ENCODE data around the gene S100A11.
"Not testable (repeated sequence)": the region's sequence is repeated elsewhere in the genome, so short reads cannot be mapped to it uniquely, and the experiment has no call there.

S100A11 gene

DNA sequence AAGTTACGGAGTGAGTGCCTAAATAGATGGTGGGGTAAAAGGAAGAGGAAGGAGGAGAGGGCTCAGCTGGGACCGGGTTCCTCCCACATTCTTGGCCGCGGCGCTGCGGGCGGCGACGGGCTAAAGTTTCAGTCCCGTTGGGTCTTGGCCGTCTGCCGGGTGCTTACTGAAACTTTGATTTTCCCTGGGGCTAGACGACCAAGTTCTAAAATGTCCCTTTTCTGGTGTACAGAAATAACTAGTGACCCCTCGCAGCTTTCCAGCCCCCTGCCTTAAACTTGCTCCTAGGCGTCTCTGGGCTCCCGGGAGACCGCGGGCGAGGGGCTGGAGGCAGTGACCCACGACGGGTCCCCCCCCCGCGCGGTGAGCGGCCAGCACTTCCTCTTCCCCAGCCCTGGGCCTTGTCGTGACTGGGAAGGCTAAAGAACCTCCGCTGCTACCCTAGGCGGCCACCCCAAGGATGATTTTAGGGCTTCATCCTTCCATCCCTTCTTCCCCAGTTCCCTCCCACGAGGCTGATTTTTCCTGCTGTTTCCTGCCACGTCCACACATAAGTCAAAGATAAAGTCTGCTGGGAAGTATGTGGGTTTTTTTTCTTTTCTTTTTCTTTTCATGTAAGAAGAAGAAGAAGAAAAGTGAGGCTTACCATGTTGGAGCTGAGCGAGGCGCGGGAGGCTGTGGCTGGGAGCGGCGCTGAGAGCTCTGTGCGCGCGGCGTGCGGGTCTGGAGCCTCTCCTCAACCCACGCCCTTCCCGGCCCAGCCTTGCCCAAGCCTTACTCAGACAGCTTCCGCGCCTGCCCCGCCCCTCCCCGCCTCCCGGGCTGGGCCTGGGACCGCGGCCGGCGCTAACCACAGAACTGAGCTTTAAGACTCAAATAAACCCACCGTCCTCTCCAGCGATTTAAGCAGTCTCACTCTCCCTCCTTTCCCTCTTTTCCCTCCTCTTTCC, at the start of gene S100A11:
Gene S100A11 (minus strand): TSS at position 738 of the 950 bp plus-strand sequence. CDS start 89 bp downstream, at position 649.
- DNase-seq: peak; percentile 54 to 66

DNA sequence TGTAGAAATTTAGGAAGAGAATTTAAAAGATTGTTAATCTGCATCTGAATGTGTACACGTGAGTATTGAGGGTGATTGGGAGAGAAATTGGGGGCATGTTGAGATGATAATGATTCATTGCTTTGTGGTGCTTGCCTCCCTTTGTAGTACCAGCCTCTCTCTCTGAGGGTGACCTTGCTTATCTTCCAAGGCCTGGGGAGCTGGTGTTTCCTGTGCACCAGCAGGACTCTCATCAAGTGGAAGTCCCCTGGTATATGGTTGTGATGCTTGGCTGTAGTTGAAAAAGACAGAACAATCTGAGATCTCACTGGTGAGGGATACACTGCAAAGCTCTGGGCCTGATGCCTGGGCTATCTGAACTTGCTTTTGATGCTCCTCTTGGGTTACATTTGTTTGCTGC, 48.0 kb upstream of the S100A11 start:
- DNase-seq: no peak

- DNase-seq: not testable (repeated sequence)
Measured at GRCh38 chr1:152081026-152081425, 44.2 kb upstream of the S100A11 start.

DNA sequence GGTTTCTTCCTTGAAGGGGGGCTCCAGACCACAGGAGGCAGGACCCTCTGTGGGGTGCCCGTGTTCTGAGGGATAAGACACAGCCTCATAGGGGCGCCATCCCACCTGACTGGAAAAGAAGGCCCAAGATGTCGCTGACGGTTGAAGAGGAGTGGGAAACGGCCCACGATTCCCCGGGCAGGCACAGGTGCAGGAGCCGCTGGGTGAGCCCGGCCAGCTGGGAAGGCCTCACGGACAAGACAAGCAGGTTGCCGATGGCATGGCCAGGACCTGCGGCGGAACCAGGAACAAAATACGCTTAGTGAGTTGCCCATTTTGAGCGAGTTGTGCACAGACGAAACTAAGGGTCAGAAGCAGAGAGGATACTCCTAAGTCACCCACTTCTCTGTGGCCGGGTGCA, 43.7 kb upstream of the S100A11 start:
- DNase-seq: not testable (repeated sequence)

GRCh38 chr1:152078831-152079441, 42.1 kb upstream of the S100A11 start:
- no peak for DNase-seq

GRCh38 chr1:152072311-152072710, 35.5 kb upstream of the S100A11 start:
- DNase-seq: no peak

GRCh38 chr1:152071123-152071522, 34.3 kb upstream of the S100A11 start:
- no peak for DNase-seq

DNA sequence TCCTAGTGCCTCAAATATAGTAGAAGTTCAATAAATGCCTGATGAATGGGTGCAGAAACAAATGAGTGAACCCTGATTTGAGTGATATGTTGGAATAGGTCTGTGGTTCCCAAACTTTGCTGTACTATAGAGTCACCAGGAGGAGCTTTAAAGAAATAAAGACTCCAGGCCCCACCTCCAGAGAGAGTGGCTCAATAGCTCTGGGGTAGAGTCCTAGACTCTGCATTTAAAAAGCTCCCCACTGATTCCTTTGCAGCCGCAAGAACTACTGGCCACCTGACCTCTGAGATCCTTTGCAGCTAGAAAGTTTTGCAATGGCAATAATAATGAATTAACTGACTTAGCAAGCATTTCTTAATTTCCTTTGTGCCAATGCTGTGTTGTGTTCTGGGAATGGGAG, 31.1 kb upstream of the S100A11 start:
- DNase-seq: no peak

- DNase-seq: peak; percentile 87 to 90
Measured at GRCh38 chr1:152067150-152067549, 30.3 kb upstream of the S100A11 start.

GRCh38 chr1:152061952-152062351, 25.1 kb upstream of the S100A11 start:
- no peak for DNase-seq

GRCh38 chr1:152053375-152053774, 16.6 kb upstream of the S100A11 start:
- DNase-seq: no peak

DNA sequence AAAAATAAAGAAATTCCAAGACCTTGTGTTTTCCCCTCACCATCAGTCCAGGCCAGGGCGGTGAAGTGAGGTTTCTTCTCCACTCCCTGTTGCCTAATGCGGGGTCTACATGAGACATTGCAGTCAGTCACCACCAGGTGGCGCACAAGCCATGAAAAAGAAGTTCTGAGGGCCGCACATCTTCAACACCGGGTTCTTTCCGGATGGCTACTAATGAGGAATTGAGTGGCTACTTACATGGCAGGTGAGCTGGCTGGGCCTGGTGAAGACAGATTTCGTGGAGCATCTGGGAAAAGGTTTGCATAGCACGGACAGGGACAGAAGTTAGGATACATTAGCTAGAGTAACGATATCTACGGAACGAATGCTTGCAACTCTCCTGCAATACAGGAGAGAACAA, 15.8 kb upstream of the S100A11 start:
- peak; percentile 67 to 69 for DNase-seq

- peak; percentile 58 to 62 for DNase-seq
Measured at GRCh38 chr1:152050886-152051675, 14.3 kb upstream of the S100A11 start.

DNA sequence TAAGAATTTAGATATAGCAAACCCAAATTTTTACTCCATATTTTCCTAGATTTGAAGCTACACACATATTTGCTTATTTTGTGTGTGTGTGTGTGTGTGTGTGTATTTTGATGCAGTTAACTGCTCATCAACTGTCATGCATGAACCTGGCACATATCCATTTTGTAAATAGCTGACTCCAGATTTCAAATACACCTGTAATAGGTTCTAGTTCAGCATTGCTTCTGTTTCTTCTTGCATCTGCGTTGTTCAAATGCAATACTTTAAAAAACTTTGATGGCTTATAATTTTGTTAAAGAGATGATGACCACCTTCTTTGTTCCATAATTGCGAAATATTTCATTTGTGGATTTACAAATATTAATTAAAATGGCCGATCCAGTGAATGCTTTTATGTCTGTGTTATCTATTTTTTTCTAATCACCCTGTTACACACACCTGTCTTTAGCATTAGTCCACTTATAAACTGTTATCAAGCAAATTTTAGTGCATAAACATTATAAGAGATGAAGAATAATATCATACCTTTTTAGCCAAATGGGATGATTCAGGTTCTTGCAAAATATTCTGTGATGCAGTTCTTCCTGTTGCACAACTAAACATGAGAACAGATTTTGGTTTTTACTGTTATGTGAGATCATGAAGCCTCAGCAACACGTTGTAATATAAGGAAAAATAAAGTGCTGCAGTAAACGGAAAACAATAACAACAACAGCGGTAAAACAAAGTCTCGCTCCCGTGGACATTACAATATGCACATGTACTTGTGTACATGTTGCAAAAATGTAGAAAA, 12.7 kb upstream of the S100A11 start:
- DNase-seq: peak; percentile 24 to 42

DNA sequence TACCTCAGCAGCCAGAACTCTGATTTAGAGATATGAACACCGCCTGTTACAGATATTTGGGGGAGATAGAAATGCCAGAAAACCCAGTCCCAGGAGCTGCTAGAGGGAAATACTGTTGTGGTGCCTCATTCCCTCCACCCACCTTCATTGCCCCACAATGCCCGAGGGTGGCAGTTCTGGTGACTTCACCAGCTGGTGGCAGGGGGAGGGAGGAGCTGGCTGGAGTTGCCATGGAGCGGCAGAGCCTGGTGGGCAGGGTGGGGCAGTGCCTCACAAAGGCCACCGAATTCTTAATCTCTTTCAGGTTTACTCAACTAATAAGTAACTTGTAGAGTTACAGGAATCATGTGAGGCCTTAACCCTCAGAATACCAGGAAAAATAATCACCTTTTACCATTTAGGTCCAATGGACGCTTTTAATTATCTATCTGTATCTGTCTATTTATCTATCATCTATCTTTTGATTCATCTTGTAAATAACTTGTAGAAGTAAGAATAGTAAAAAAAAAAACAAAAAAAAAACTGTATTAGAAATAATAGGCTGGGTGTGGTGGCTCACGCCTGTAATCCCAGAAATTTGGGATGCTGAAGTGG, 11.7 kb upstream of the S100A11 start:
- DNase-seq: peak; percentile 88 to 89

DNA sequence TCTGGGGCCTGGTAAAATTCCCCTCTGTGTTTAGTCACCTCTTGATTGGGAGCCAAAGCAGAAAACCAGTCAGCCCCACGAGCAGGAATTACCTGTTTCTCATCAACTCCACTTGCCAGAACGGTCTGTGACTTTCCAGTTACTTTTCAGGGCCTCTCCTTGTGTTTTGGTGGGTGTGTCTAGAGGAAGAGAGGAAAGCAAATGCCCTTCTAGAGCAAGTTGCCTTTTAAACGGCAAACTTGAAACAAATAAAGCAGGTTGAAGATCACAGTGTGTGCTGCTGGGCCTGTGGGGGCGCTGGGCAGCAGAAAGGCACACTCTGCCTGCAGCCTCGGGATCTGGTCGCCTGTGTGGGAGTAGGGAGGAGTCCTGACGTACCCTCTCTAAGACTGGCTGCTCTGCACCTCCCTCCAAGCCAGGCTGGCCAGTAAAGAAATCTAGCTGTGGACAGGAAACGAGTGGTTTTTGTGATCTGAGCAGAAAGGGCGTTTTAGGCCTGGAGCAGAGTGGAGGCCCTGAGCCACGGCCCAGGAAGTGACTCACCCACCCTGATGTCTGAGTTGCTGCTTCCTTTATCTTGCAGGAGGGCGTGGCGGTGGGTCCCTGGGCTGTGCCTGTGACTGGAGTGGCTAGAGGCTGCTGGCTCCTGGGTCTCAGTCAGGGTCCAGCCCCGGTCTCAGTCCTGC, 11.1 kb upstream of the S100A11 start:
- DNase-seq: peak; percentile 100

DNA sequence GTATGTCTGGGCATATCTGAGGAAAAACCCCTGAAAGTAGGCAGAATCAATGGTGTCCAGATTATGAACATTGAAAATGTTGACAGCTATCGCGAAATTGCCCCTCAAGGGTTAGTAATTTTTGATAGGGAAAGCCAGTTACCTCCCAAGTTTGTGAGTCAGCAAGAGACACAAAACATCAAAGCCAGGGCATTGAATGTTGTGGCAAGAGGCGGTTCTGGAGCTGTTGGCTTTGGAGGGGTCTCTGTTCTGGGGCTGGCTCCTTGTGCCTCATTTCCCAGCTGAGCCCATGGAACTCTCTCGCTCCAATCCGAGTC, 10.6 kb upstream of the S100A11 start:
- DNase-seq: no peak

DNA sequence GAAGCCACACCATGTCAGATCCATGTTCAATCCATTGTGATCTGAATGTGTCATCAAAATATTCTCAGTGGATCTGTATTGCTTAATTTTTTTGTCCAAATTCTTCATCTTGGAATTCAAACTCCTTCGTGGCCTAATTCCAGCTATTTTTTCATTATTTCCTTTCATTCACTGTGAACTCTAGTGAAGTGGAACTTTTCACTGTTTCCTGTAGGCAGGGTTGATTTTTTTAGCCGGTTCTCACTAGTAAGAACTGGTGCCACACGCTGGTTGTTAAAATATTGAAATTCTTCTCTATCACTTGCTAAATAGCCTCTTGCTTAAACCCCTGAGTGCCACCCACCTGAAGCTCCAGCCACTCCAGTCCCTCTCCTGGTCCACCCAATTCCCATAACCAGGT, 7.6 kb upstream of the S100A11 start:
- no peak for DNase-seq

DNA sequence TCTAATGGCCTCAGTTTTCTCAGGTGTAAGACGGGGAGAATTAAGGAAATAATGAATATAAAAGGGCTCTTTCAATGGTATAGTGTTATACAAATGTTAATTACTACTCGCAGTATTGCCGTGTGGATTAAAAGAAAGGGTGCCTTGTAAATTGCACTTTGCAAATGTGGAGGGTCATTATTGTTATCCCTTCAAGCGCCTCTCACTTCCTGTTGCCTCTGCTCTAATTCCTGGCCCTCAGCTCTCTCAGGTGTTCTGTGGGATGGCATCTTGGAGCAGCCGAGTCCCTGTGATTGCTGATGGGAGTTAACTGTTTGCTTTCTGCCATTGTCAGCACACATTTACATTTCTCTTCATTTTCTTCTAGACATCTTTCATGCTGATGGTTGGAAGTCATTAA, 7.1 kb upstream of the S100A11 start:
- DNase-seq: no peak

DNA sequence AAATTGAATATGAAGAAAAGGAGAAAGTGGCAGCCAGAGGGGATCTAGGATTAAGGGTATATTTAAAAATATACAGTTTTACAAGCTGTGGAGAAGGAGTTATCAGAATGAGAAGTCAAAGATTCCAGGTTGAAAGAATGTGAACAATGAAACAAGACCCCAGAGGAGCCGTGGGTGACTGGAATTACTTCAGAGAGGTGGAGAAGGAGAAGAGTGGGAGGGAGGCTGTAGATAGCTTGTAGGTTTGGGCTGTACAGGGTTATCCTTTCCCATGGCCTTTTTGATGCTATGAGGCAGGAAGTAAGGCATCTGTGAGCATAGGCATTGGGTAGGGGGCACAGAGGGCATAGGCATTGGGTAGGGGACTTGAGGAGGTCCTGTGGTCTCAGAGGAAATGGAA, 5.2 kb upstream of the S100A11 start:
- DNase-seq: no peak

- no peak for DNase-seq
Measured at GRCh38 chr1:152039886-152040285, 3.1 kb upstream of the S100A11 start.

- no peak for DNase-seq
Measured at GRCh38 chr1:152039461-152039860, 2.7 kb upstream of the S100A11 start.
